Large intestine (tissue), 3 donors: ENCODE results near the gene TMCO6. TPM values are rescaled to one million over a fixed set of nuclear protein-coding genes. Genes with fewer than 3 reads are reported as not detected.

Experiments used
- DNase-seq, 2 donors: peaks; one replicate each; pipeline versions ENCODE4 v3.0.0 to v3.0.0-alpha.2; 2013
- H3K27ac ChIP-seq: one replicate; pipeline ENCODE4 v1.5.1; 2013; ENCODE audit warnings: low read length
- H3K27me3 ChIP-seq: 2 replicates; pipeline ENCODE4 v1.6.1; 2013; ENCODE audit warnings: low read length; ENCODE audit not compliant: control insufficient read depth, insufficient read depth
- H3K36me3 ChIP-seq: 2 replicates; pipeline ENCODE4 v1.6.1; 2013; ENCODE audit warnings: low read length; ENCODE audit not compliant: control insufficient read depth, insufficient read depth
- H3K4me1 ChIP-seq: one replicate; pipeline ENCODE4 v1.6.1; 2013; ENCODE audit warnings: low read length; ENCODE audit not compliant: control insufficient read depth, insufficient read depth
- H3K4me3 ChIP-seq: one replicate; pipeline ENCODE4 v1.5.1; 2013; ENCODE audit warnings: low read length
- H3K9me3 ChIP-seq: one replicate; pipeline ENCODE4 v1.6.1; 2013; ENCODE audit warnings: mild to moderate bottlenecking, low read depth, low read length, moderate library complexity; ENCODE audit not compliant: control insufficient read depth
- WGBS: methylation state at CpG from one replicate; pipeline ENCODE4 v1.1.5; 2013; ENCODE audit warnings: low lambda C conversion rate; ENCODE audit not compliant: insufficient coverage; 5-methylcytosine and 5-hydroxymethylcytosine counted together
- polyA plus RNA-seq: library from polyadenylated mRNA; unstranded; fragments of 120-200 nt; gene quantifications from one replicate; pipeline ENCODE4 v1.2.1, GENCODE V29; 2013

TMCO6 gene
- polyA plus RNA-seq, 1 donor, result 15.3 TPM

GRCh38 chr5:140627972-140628371 lies 11.3 kb upstream of the TMCO6 start:
- DNase-seq, result no peak
- WGBS, result no CpG with 5 or more reads among the region's 6 CpGs
- peaks cover 9% of the 10 kb centered on the region for H3K4me1 ChIP-seq
- no peak overlapping the region for H3K4me3 ChIP-seq
- no peak overlapping the region for H3K27ac ChIP-seq
- H3K9me3 ChIP-seq, result peaks cover 4% of the 10 kb centered on the region
- no peaks in the 10 kb centered on the region for H3K36me3 ChIP-seq
- peaks cover 24% of the 10 kb centered on the region for H3K27me3 ChIP-seq

GRCh38 chr5:140628711-140629110 lies 10.5 kb upstream of the TMCO6 start:
- H3K4me3 ChIP-seq, result no peak overlapping the region
- H3K4me1 ChIP-seq, result peaks cover 14% of the 10 kb centered on the region
- no peak for DNase-seq
- H3K27me3 ChIP-seq, result peaks cover 29% of the 10 kb centered on the region
- no peak overlapping the region for H3K27ac ChIP-seq
- no CpG with 5 or more reads among the region's 1 CpG for WGBS
- H3K36me3 ChIP-seq, result no peaks in the 10 kb centered on the region
- H3K9me3 ChIP-seq, result peaks cover 4% of the 10 kb centered on the region

- DNase-seq, result no peak
- peaks cover 32% of the 10 kb centered on the region for H3K27me3 ChIP-seq
- WGBS, result no CpG with 5 or more reads among the region's 2 CpGs
- H3K4me3 ChIP-seq, result no peak overlapping the region
- peaks cover 14% of the 10 kb centered on the region for H3K4me1 ChIP-seq
- no peak overlapping the region for H3K27ac ChIP-seq
- H3K36me3 ChIP-seq, result no peaks in the 10 kb centered on the region
- H3K9me3 ChIP-seq, result peaks cover 4% of the 10 kb centered on the region
Measured at GRCh38 chr5:140630292-140631035, 8.8 kb upstream of the TMCO6 start.

GRCh38 chr5:140631036-140631417 lies 8.2 kb upstream of the TMCO6 start:
- H3K9me3 ChIP-seq, result peaks cover 4% of the 10 kb centered on the region
- H3K27ac ChIP-seq, result no peak overlapping the region
- H3K27me3 ChIP-seq, result peaks cover 32% of the 10 kb centered on the region
- H3K36me3 ChIP-seq, result no peaks in the 10 kb centered on the region
- 95% methylated on average over 4 of the region's 4 CpGs for WGBS
- DNase-seq, result no peak
- H3K4me3 ChIP-seq, result no peak overlapping the region
- H3K4me1 ChIP-seq, result peaks cover 14% of the 10 kb centered on the region

- H3K27me3 ChIP-seq, result peaks cover 32% of the 10 kb centered on the region
- H3K4me1 ChIP-seq, result peaks cover 14% of the 10 kb centered on the region
- no peaks in the 10 kb centered on the region for H3K36me3 ChIP-seq
- H3K9me3 ChIP-seq, result peaks cover 4% of the 10 kb centered on the region
- peak in 1 of 2 donors; percentile 66 for DNase-seq
- H3K4me3 ChIP-seq, result peak overlapping the region; percentile 50
- peak overlapping the region; percentile 21 for H3K27ac ChIP-seq
- no CpG with 5 or more reads among the region's 36 CpGs for WGBS
Measured at GRCh38 chr5:140631831-140632365, 7.4 kb upstream of the TMCO6 start.

GRCh38 chr5:140632366-140633020 lies 6.8 kb upstream of the TMCO6 start:
- H3K4me3 ChIP-seq, result peak overlapping the region; percentile 50
- H3K4me1 ChIP-seq, result peaks cover 14% of the 10 kb centered on the region
- H3K27me3 ChIP-seq, result peaks cover 32% of the 10 kb centered on the region
- DNase-seq, result peak in 1 of 2 donors; percentile 69
- peak overlapping the region; percentile 21 for H3K27ac ChIP-seq
- WGBS, result no CpG with 5 or more reads among the region's 51 CpGs
- H3K36me3 ChIP-seq, result no peaks in the 10 kb centered on the region
- peaks cover 4% of the 10 kb centered on the region for H3K9me3 ChIP-seq

GRCh38 chr5:140633021-140633471 lies 6.2 kb upstream of the TMCO6 start, which contains the start of gene CD14:
Gene CD14, minus strand, starts transcription at chr5:140633175. Its CDS starts 104 bp downstream, at chr5:140633071.
- DNase-seq, result peak in 1 of 2 donors; percentile 42
- Histone ChIP-seq H3K27me3 (peaks cover 32% of the 10 kb centered on the region), H3K4me1 (peaks cover 16% of the 10 kb centered on the region), H3K9me3 (no peaks in the 10 kb centered on the region), H3K36me3 (no peaks in the 10 kb centered on the region), H3K4me3 (peak within 1 kb of the TSS; percentile 50), H3K27ac (peak within 1 kb of the TSS; percentile 21)
- WGBS, result no CpG with 5 or more reads among the region's 16 CpGs

- Histone ChIP-seq H3K27me3 (peaks cover 34% of the 10 kb centered on the region), H3K27ac (no peak overlapping the region), H3K9me3 (no peaks in the 10 kb centered on the region), H3K4me3 (no peak overlapping the region), H3K36me3 (no peaks in the 10 kb centered on the region), H3K4me1 (peaks cover 19% of the 10 kb centered on the region)
- no CpG with 5 or more reads among the region's 2 CpGs for WGBS
- DNase-seq, result no peak
Measured at GRCh38 chr5:140633501-140633900, 5.8 kb upstream of the TMCO6 start.

- H3K27ac ChIP-seq, result no peak overlapping the region
- peaks cover 34% of the 10 kb centered on the region for H3K27me3 ChIP-seq
- WGBS, result 75% methylated on average over 2 of the region's 3 CpGs
- H3K4me1 ChIP-seq, result peaks cover 23% of the 10 kb centered on the region
- H3K36me3 ChIP-seq, result no peaks in the 10 kb centered on the region
- no peak for DNase-seq
- no peak overlapping the region for H3K4me3 ChIP-seq
- no peaks in the 10 kb centered on the region for H3K9me3 ChIP-seq
Measured at GRCh38 chr5:140634103-140634502, 5.1 kb upstream of the TMCO6 start.
